ENCODE results near the gene CRACR2B.
A peak's percentile ranks its signal among the peaks of the same experiment; 100 is the strongest.

Gene CRACR2B

GRCh38 chr11:839280-839623 lies 11.5 kb downstream of the CRACR2B start:
- no peaks in the 10 kb centered on the region for H3K27me3 ChIP-seq (ENCODE audit: insufficient read depth, low read length)
- peaks cover 10% of the 10 kb centered on the region for H3K4me1 ChIP-seq (ENCODE audit: insufficient read depth, low read length)
- H3K4me3 ChIP-seq (ENCODE audit: low read length) = no peak overlapping the region
- H3K27ac ChIP-seq (ENCODE audit: low read length) = no peak overlapping the region
- H3K36me3 ChIP-seq (ENCODE audit: insufficient read depth, low read depth, low read length) = peaks cover 43% of the 10 kb centered on the region
- H3K9ac ChIP-seq (ENCODE audit: low read depth, low read length) = no peak overlapping the region
- no peaks in the 10 kb centered on the region for H3K9me3 ChIP-seq (ENCODE audit: insufficient read depth, low read depth, low read length)

DNA sequence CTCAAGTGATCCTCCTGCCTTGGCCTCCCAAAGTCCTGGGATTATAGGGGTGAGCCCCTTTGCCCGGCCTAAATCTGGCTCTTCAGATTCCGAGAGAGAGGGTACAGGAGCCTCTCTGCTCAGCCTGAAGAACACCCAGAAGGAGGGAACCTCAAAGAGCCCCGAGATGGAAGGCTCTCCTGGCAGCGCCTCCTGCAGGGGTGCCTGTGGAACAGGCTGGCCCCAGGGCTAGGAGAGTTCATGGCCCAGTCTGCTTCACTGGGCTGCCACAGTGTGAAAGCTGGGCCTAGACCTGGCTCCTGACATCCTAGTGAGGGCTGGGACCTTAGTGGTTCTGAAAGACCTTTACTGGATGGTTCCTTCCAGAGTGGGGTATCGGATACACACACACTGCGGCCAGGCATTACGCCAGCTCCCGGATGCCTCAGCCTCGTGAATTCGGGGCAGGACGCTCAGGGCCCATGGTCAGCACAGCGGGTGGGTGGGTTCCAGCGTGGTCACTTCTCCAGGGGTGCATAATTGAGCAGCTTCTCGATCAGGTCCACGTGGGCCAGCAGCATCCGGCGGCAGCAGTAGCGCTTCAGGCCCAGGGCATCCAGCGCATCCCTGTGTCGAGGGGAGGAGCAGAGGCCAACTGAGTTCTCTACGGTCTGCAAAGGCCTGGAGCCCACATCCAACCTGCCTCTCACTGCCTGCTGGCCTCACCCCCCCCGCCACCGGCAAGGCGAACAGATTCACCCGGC lies 12.3 kb downstream of the CRACR2B start:
- Histone ChIP-seq H3K4me1 (ENCODE audit: insufficient read depth, low read length) (peaks cover 10% of the 10 kb centered on the region; the same call in 1 of the 2 replicates), H3K9me3 (ENCODE audit: insufficient read depth, low read depth, low read length) (no peaks in the 10 kb centered on the region), H3K36me3 (ENCODE audit: insufficient read depth, low read depth, low read length) (peaks cover 43% of the 10 kb centered on the region), H3K27me3 (ENCODE audit: insufficient read depth, low read length) (no peaks in the 10 kb centered on the region), H3K9ac (ENCODE audit: low read depth, low read length) (no peak overlapping the region), H3K27ac (ENCODE audit: low read length) (no peak overlapping the region), H3K4me3 (ENCODE audit: low read length) (no peak overlapping the region)

DNA sequence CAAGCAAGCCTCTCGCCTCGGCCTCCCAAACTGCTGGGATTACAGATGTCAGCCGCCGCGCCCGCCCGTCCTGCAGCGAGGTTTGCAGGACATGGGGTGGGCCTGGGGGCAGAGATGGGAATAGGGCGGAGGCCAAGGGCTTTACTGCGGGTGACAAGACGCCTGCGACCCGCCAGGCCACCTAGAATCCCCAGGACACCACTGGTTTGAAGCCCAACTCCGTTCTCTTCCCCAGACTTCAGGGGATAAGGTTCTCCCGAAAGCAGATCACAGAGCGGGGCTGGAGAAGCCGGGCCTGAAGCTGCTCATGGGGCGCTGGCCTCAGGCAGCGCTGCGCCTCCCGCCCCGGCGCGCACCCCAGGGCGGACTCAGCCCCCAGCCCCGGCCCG lies 14.3 kb downstream of the CRACR2B start:
- H3K27me3 ChIP-seq (ENCODE audit: insufficient read depth, low read length) = no peaks in the 10 kb centered on the region
- peaks cover 18% of the 10 kb centered on the region; the same call in 1 of the 2 replicates for H3K4me1 ChIP-seq (ENCODE audit: insufficient read depth, low read length)
- peaks cover 37% of the 10 kb centered on the region for H3K36me3 ChIP-seq (ENCODE audit: insufficient read depth, low read depth, low read length)
- H3K9ac ChIP-seq (ENCODE audit: low read depth, low read length) = peak overlapping the region; percentile 86
- H3K9me3 ChIP-seq (ENCODE audit: insufficient read depth, low read depth, low read length) = no peaks in the 10 kb centered on the region
- H3K4me3 ChIP-seq (ENCODE audit: low read length) = peak overlapping the region; percentile 96
- H3K27ac ChIP-seq (ENCODE audit: low read length) = peak overlapping the region; percentile 81

- Histone ChIP-seq H3K27me3 (ENCODE audit: insufficient read depth, low read length) (no peaks in the 10 kb centered on the region), H3K9me3 (ENCODE audit: insufficient read depth, low read depth, low read length) (no peaks in the 10 kb centered on the region), H3K27ac (ENCODE audit: low read length) (peak within 1 kb of the TSS; percentile 81), H3K36me3 (ENCODE audit: insufficient read depth, low read depth, low read length) (peaks cover 32% of the 10 kb centered on the region), H3K9ac (ENCODE audit: low read depth, low read length) (peak within 1 kb of the TSS; percentile 86), H3K4me1 (ENCODE audit: insufficient read depth, low read length) (peaks cover 18% of the 10 kb centered on the region; the same call in 1 of the 2 replicates), H3K4me3 (ENCODE audit: low read length) (peak within 1 kb of the TSS; percentile 96)
Observed at GRCh38 chr11:842370-843002, 14.8 kb downstream of the CRACR2B start, which contains the start of the genes POLR2L and TSPAN4. Gene POLR2L (minus strand): TSS chr11:842529. CDS start chr11:842508, 21 bp downstream. Gene TSPAN4 (plus strand): TSS chr11:842852. CDS start chr11:850305, 7,453 bp downstream.

DNA sequence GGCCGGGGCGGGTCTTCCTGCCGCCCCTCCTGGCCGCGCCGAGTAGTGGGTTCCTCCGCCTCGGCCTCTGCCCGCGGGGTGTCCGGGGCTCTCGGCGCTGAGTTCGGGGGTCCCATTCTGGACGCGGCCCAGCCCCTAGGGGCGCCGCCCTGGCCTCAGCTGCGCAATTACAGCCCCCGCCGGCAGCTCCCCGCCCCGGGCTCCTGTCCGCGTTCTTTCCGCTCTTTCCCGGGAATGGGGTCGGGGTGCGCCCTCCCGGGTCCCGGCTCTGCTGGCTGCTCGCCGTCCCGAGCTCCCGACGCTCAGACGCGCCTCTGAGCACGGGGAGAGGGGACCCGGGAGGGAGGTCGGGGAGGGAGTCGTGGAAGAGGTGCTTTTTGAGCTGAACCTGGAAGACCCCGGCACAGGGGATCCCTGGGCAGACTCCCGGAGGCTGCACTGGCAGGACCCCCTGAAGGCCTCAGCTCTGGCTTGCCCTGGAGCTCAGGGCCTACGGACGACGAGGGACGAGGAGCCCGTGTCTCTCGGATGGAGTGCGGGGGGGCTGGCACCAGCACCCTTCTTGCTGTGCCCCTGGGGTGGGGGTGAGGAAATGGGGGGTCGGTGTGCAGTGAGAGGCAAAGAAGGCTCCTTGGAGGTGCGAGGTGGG lies 15.5 kb downstream of the CRACR2B start:
- Histone ChIP-seq H3K27ac (ENCODE audit: low read length) (no peak overlapping the region), H3K4me1 (ENCODE audit: insufficient read depth, low read length) (peaks cover 18% of the 10 kb centered on the region; the same call in 1 of the 2 replicates), H3K27me3 (ENCODE audit: insufficient read depth, low read length) (0 out of 2 replicates have a peak, but pooled peaks cover under 1% of the 10 kb centered on the region), H3K9me3 (ENCODE audit: insufficient read depth, low read depth, low read length) (no peaks in the 10 kb centered on the region), H3K36me3 (ENCODE audit: insufficient read depth, low read depth, low read length) (peaks cover 26% of the 10 kb centered on the region), H3K9ac (ENCODE audit: low read depth, low read length) (peak overlapping the region; percentile 77; the same call in 1 of the 2 replicates), H3K4me3 (ENCODE audit: low read length) (peak overlapping the region; percentile 96)

GRCh38 chr11:843818-844692 lies 16.3 kb downstream of the CRACR2B start:
- peak overlapping the region; percentile 77; the same call in 1 of the 2 replicates for H3K9ac ChIP-seq (ENCODE audit: low read depth, low read length)
- peak overlapping the region; percentile 85 for H3K27ac ChIP-seq (ENCODE audit: low read length)
- no peaks in the 10 kb centered on the region for H3K9me3 ChIP-seq (ENCODE audit: insufficient read depth, low read depth, low read length)

GRCh38 chr11:844693-845644 lies 17.2 kb downstream of the CRACR2B start:
- Histone ChIP-seq H3K9me3 (ENCODE audit: insufficient read depth, low read depth, low read length) (no peaks in the 10 kb centered on the region), H3K4me3 (ENCODE audit: low read length) (peak overlapping the region; percentile 96), H3K4me1 (ENCODE audit: insufficient read depth, low read length) (peaks cover 19% of the 10 kb centered on the region; the same call in 1 of the 2 replicates), H3K27ac (ENCODE audit: low read length) (no peak overlapping the region), H3K27me3 (ENCODE audit: insufficient read depth, low read length) (peaks cover 9% of the 10 kb centered on the region), H3K9ac (ENCODE audit: low read depth, low read length) (peak overlapping the region; percentile 77; the same call in 1 of the 2 replicates), H3K36me3 (ENCODE audit: insufficient read depth, low read depth, low read length) (peaks cover 10% of the 10 kb centered on the region)

More at GRCh38 chr11:843818-844692, 16.3 kb downstream of the CRACR2B start:
- peaks cover 9% of the 10 kb centered on the region for H3K27me3 ChIP-seq (ENCODE audit: insufficient read depth, low read length)
- H3K36me3 ChIP-seq (ENCODE audit: insufficient read depth, low read depth, low read length) = peaks cover 19% of the 10 kb centered on the region
- peaks cover 20% of the 10 kb centered on the region; the same call in 1 of the 2 replicates for H3K4me1 ChIP-seq (ENCODE audit: insufficient read depth, low read length)
- peak overlapping the region; percentile 96 for H3K4me3 ChIP-seq (ENCODE audit: low read length)

DNA sequence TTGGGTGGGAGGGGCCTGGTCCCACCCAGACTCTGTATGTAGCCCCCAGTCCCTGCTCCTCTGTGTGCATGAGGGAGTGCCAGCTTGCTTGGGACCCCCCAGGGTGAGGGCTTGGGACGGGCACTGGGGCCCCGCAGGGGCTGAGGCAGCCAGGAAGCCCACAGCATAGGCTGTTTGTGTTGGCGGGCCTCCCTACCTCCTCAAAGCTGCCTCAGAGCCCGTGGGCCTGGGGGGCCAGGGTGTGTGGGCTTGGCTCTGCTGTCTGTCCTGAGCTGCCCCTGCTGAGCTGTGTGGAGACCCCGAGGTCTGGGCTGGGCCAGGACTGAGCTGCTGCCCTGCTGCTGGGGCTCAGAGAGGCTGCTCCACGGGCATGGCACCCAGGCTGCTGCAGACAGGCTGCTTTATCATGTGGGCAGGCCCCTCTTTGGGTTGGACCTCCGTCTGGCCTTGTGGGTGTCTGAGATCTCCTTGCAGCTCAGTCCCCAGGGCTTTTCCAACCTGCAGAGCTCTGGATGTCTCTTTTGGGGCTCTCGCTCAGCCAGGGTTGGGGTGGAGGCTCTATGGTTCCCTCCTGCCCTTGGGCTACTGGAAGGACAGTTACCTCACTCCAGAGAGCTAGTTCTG lies 18.3 kb downstream of the CRACR2B start:
- H3K4me1 ChIP-seq (ENCODE audit: insufficient read depth, low read length) = peaks cover 17% of the 10 kb centered on the region
- H3K9ac ChIP-seq (ENCODE audit: low read depth, low read length) = no peak overlapping the region
- no peak overlapping the region for H3K27ac ChIP-seq (ENCODE audit: low read length)

GRCh38 chr11:846496-847098 lies 18.9 kb downstream of the CRACR2B start:
- Histone ChIP-seq H3K9ac (ENCODE audit: low read depth, low read length) (no peak overlapping the region), H3K9me3 (ENCODE audit: insufficient read depth, low read depth, low read length) (no peaks in the 10 kb centered on the region), H3K36me3 (ENCODE audit: insufficient read depth, low read depth, low read length) (no peaks in the 10 kb centered on the region), H3K4me1 (ENCODE audit: insufficient read depth, low read length) (peaks cover 20% of the 10 kb centered on the region), H3K4me3 (ENCODE audit: low read length) (no peak overlapping the region), H3K27me3 (ENCODE audit: insufficient read depth, low read length) (peaks cover 22% of the 10 kb centered on the region), H3K27ac (ENCODE audit: low read length) (no peak overlapping the region)

More for the DNA sequence above, 18.3 kb downstream of the CRACR2B start:
- peaks cover 19% of the 10 kb centered on the region for H3K27me3 ChIP-seq (ENCODE audit: insufficient read depth, low read length)
- H3K4me3 ChIP-seq (ENCODE audit: low read length) = no peak overlapping the region
- H3K9me3 ChIP-seq (ENCODE audit: insufficient read depth, low read depth, low read length) = no peaks in the 10 kb centered on the region
- no peaks in the 10 kb centered on the region for H3K36me3 ChIP-seq (ENCODE audit: insufficient read depth, low read depth, low read length)

All from iPS-20b (cell line).